ENCODE data around the gene LNX2. TPM values are rescaled to one million over a fixed set of nuclear protein-coding genes. Genes with fewer than 3 reads are reported as not detected.

The LNX2 gene
- total and polyA plus RNA-seq, 2 of the 4 experiments (the other 2 are of a cell fraction), result 3.1 to 7.2 TPM

DNA sequence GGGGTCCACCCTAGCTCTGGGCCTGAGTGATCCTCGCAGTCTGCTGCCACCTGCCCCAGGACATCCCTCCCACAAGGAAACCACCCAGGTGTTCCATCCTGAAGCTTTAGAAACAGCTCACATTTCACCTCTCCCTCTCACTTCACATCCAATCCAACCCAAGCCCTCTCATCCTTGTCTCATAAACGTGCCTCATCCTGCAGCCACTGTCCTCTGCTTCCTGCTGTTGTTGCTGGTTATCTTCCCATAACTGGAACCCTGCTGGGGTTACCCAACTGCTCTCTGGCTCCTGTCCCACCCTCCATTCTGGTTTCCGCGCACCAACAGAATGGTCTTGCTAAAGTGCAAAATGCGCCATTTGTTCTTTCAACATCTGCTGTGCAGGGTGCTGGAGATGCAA lies 110.2 kb downstream of the LNX2 start:
- TF ChIP-seq POLR2A (IDR thresholded peaks at IDR 0.05; ENCODE audit: low read depth, low read length), result no peak
- no peak for TF ChIP-seq RAD21 (IDR thresholded peaks at IDR 0.05; ENCODE audit: low read length)
- TF ChIP-seq MXI1 (IDR thresholded peaks at IDR 0.05; ENCODE audit: borderline replicate concordance, low read depth, low read length), result no peak

More for the DNA sequence above, 110.2 kb downstream of the LNX2 start:
- BruUV-seq (replicated peaks), result no TSS peak
- no peak overlapping the region for H2BK120ac ChIP-seq (ENCODE audit: low read depth, low read length)
- intact Hi-C loops (cut with micrococcal nuclease), result no loop called here
- H3K4me2 ChIP-seq (ENCODE audit: low read depth, low read length), result no peak overlapping the region
- H3K9me3 ChIP-seq (ENCODE audit: control insufficient read depth, insufficient read depth, low read length), result no peaks in the 10 kb centered on the region
- no peak for ATAC-seq (ENCODE audit: low read depth)
- no peak overlapping the region for H2AK9ac ChIP-seq (replicated peaks; ENCODE audit: low read depth, low read length, poor library complexity)
- H3K79me1 ChIP-seq (ENCODE audit: low read depth in 1 of 2, low read length in 2 of 2), result no peaks in the 10 kb centered on the region
- CTCF ChIA-PET, result no interaction called here
- no peak overlapping the region for H3K4ac ChIP-seq (ENCODE audit: low read depth, low read length)
- H2BK15ac ChIP-seq (ENCODE audit: low read depth, low read length), result no peak overlapping the region
- H3K23ac ChIP-seq (ENCODE audit: low read depth, low read length), result no peak overlapping the region
- peaks cover 5% of the 10 kb centered on the region; the same call in 1 of the 2 replicates for H3K27me3 ChIP-seq (ENCODE audit: control insufficient read depth, insufficient read depth, low read length)
- POLR2A ChIA-PET (ENCODE audit: unreplicated experiment), result no interaction called here
- H3K4me1 ChIP-seq (ENCODE audit: control insufficient read depth, insufficient read depth, low read length), result no peaks in the 10 kb centered on the region
- no peak overlapping the region for H3K27ac ChIP-seq (ENCODE audit: insufficient read depth, low read length)
- 13% methylated on average over 1 of the region's 5 CpGs; no CpG with 5 or more reads in 1 of the 2 experiments for WGBS, 2 experiments (ENCODE audit: extremely low coverage in 2 of 2, insufficient read length in 1 of 2)
- DNase-seq, result no peak
- H3K9me1 ChIP-seq (ENCODE audit: insufficient read depth, low read length), result no peaks in the 10 kb centered on the region
- no peak overlapping the region for H4K5ac ChIP-seq (ENCODE audit: low read depth, low read length)
- H2AK5ac ChIP-seq (ENCODE audit: low read depth, low read length), result no peak overlapping the region
- H3K9ac ChIP-seq (ENCODE audit: low read depth, low read length), result no peak overlapping the region
- in situ Hi-C loops (cut with MboI; ENCODE audit: low sequenced_read_pairs), result loop anchor here (10.0 kb wide), 1 partner anchor 55 kb away; the partner anchor contains the start of gene MTIF3
- dilution Hi-C loops (cut with HindIII; ENCODE audit: low sequenced_read_pairs, unreplicated experiment), result no loop called here
- H2AFZ ChIP-seq (replicated peaks; ENCODE audit: low read length, poor library complexity), result no peak overlapping the region
- H4K20me1 ChIP-seq (ENCODE audit: insufficient read depth, low read length), result no peaks in the 10 kb centered on the region
- no peak overlapping the region for H4K8ac ChIP-seq (ENCODE audit: low read depth in 2 of 2, low read length in 2 of 2)
- H3K36me3 ChIP-seq (ENCODE audit: control insufficient read depth, insufficient read depth, low read length), result no peaks in the 10 kb centered on the region
- no peak overlapping the region for H3K56ac ChIP-seq (ENCODE audit: extremely low read depth, insufficient read depth, low read length)
- no peak overlapping the region for H3K14ac ChIP-seq (replicated peaks; ENCODE audit: low read depth, low read length)
- H4K91ac ChIP-seq (ENCODE audit: insufficient read depth, low read depth, low read length), result no peak overlapping the region
- no peak overlapping the region for H2BK20ac ChIP-seq (ENCODE audit: low read depth, low read length)
- no peak overlapping the region for H3K4me3 ChIP-seq (ENCODE audit: insufficient read depth, low read depth, low read length)
- H2BK5ac ChIP-seq (ENCODE audit: low read depth, low read length, poor library complexity, severe bottlenecking), result no peak overlapping the region
- no peak overlapping the region for H3K18ac ChIP-seq (ENCODE audit: low read depth, low read length)
